Measurements from ENCODE around the gene FCMR.

FCMR gene

GRCh38 chr1:206955476-206956451 is 34.0 kb upstream of the FCMR start:
- DNase-seq (ENCODE audit: insufficient read length, low spot score) (no peak), FAIRE-seq (no peak)
- no peak for TF ChIP-seq CTCF (IDR thresholded peaks at IDR 0.05; ENCODE audit: insufficient read depth, missing control alignments)

- no peak for FAIRE-seq
- DNase-seq (ENCODE audit: insufficient read length, low spot score) = no peak
- TF ChIP-seq CTCF (IDR thresholded peaks at IDR 0.05; ENCODE audit: insufficient read depth, missing control alignments) = no peak
Observed at GRCh38 chr1:206954459-206955342, 33.0 kb upstream of the FCMR start.

- no peak for DNase-seq (ENCODE audit: insufficient read length, low spot score)
- no peak for TF ChIP-seq CTCF (IDR thresholded peaks at IDR 0.05; ENCODE audit: insufficient read depth, missing control alignments)
- FAIRE-seq = no peak
Observed at GRCh38 chr1:206953626-206954025, 31.9 kb upstream of the FCMR start.

- DNase-seq (ENCODE audit: insufficient read length, low spot score) (no peak), FAIRE-seq (no peak)
- no peak for TF ChIP-seq CTCF (IDR thresholded peaks at IDR 0.05; ENCODE audit: insufficient read depth, missing control alignments)
Observed at GRCh38 chr1:206953126-206953525, 31.4 kb upstream of the FCMR start.

- DNase-seq (ENCODE audit: insufficient read length, low spot score) (no peak), FAIRE-seq (no peak)
- TF ChIP-seq CTCF (IDR thresholded peaks at IDR 0.05; ENCODE audit: insufficient read depth, missing control alignments) = no peak
Observed at GRCh38 chr1:206952171-206952570, 30.4 kb upstream of the FCMR start.

- no peak for DNase-seq (ENCODE audit: insufficient read length, low spot score)
- FAIRE-seq = no peak
- no peak for TF ChIP-seq CTCF (IDR thresholded peaks at IDR 0.05; ENCODE audit: insufficient read depth, missing control alignments)
Observed at GRCh38 chr1:206951318-206952100, 29.8 kb upstream of the FCMR start.
